Measurements from ENCODE around the gene ARHGEF28. TPM values are rescaled to one million over a fixed set of nuclear protein-coding genes. Genes with fewer than 3 reads are reported as not detected.

Gene ARHGEF28
- total RNA-seq, 1 experiment from 2014 or later, result 0.57 TPM

- H2BK120ac ChIP-seq (ENCODE audit: low read depth, low read length, poor library complexity, severe bottlenecking), result no peak overlapping the region
- no peak for DNase-seq
- H3T11ph ChIP-seq (ENCODE audit: low read length), result no peak overlapping the region
- H3K4me1 ChIP-seq (ENCODE audit: insufficient read depth, low read length), result no peaks in the 10 kb centered on the region
- H4K20me1 ChIP-seq (ENCODE audit: control insufficient read depth, insufficient read depth, insufficient read length), result no peaks in the 10 kb centered on the region
- no peak for TF ChIP-seq CTCF (conservative IDR thresholded peaks at IDR 0.05)
- H3K14ac ChIP-seq (ENCODE audit: insufficient read depth, low read length), result no peak overlapping the region
- no peak overlapping the region for H3K23ac ChIP-seq (ENCODE audit: insufficient read length, low read depth, low read length)
- H2BK5ac ChIP-seq (ENCODE audit: insufficient read length, low read length), result no peak overlapping the region
- no peak overlapping the region for H3K27ac ChIP-seq (ENCODE audit: insufficient read length, low read depth, low read length)
- H2BK15ac ChIP-seq (ENCODE audit: low read depth, low read length), result no peak overlapping the region
- H2BK12ac ChIP-seq (ENCODE audit: insufficient read length, low read depth, low read length), result no peak overlapping the region
- Mint-ChIP-seq H3K4me3 (no peak overlapping the region), H3K9me3 (no peaks in the 10 kb centered on the region), H3K36me3 (ENCODE audit: insufficient read depth in 1 of 3, low read depth in 3 of 3) (no peaks in the 10 kb centered on the region), H3K27me3 (ENCODE audit: low read depth) (no peaks in the 10 kb centered on the region), H3K27ac (no peak overlapping the region; a peak in 1 of 7 replicates), H3K4me1 (peaks cover 0 to 3% of the 10 kb centered on the region in 2 experiments; a peak in 2 of 4 replicates)
- no peak overlapping the region for H2AFZ ChIP-seq (ENCODE audit: low read length)
- no peak overlapping the region for H3K9ac ChIP-seq (ENCODE audit: extremely low read depth, insufficient read length, low read length)
- H3K27me3 ChIP-seq (ENCODE audit: insufficient read depth, low read length), result no peaks in the 10 kb centered on the region
- no peaks in the 10 kb centered on the region for H3K9me3 ChIP-seq (ENCODE audit: control insufficient read depth, low read depth, low read length)
- no peaks in the 10 kb centered on the region for H3K79me1 ChIP-seq (ENCODE audit: insufficient read depth, low read depth, low read length, poor library complexity, severe bottlenecking)
- no peak overlapping the region for H3K56ac ChIP-seq (ENCODE audit: insufficient read length, low read depth, low read length)
- H2AK5ac ChIP-seq (ENCODE audit: insufficient read length, low read length), result no peak overlapping the region
- no peak overlapping the region for H4K5ac ChIP-seq (ENCODE audit: insufficient read length, low read depth, low read length)
- WGBS (ENCODE audit: extremely low coverage, insufficient read length, low lambda C conversion rate), result no CpG with 5 or more reads among the region's 5 CpGs
- H2BK20ac ChIP-seq (ENCODE audit: low read depth, low read length, poor library complexity, severe bottlenecking), result no peak overlapping the region
- no peak overlapping the region for H3K4me2 ChIP-seq (ENCODE audit: insufficient read depth, insufficient read length, low read length)
- no peak overlapping the region for H4K8ac ChIP-seq (replicated peaks; ENCODE audit: insufficient read length, low read depth, low read length)
- H3K79me2 ChIP-seq (ENCODE audit: insufficient read depth, low read length), result no peaks in the 10 kb centered on the region
- no peak overlapping the region for H3K18ac ChIP-seq (ENCODE audit: insufficient read length, low read depth, low read length)
- H3K23me2 ChIP-seq (ENCODE audit: insufficient read length, low read depth, low read length, poor library complexity, severe bottlenecking), result no peaks in the 10 kb centered on the region
- H3K4ac ChIP-seq (ENCODE audit: low read depth, low read length), result no peak overlapping the region
- no peak overlapping the region for H4K91ac ChIP-seq (ENCODE audit: insufficient read length, low read depth, low read length)
Measured at GRCh38 chr5:73776405-73776804, 150.4 kb downstream of the ARHGEF28 start.
